A549 (cell line): ENCODE measurements around the gene MLPH. TPM values are rescaled to one million over a fixed set of nuclear protein-coding genes. Genes with fewer than 3 reads are reported as not detected.

Source experiments
- ATAC-seq, 2 experiments: fragments of 200-7000 bp in 1 of 2; fragments of >200 bp in 1 of 2; cut with Nextera tagmentation in 1 of 2; cut with Tn5 transposase in 1 of 2; 3 replicates each; pipeline versions ENCODE4 v1.8.0 to v1.9.1; 2018 to 2020; ENCODE audit warnings: mild to moderate bottlenecking in 1 of 2, moderate library complexity in 1 of 2
- CTCF ChIA-PET: fragments of 300-600 bp; sonication (Branson Sonifier 250); formaldehyde crosslinking; extraction: SDS; loops from one replicate; lab custom pipeline; 2021; ENCODE audit warnings: antibody characterized with exemption, inconsistent platforms; lab: Yijun Ruan, JAX
- POLR2A ChIA-PET: fragments of 350-600 bp; formaldehyde crosslinking; extraction: SDS; loops from one replicate; lab custom pipeline; 2021; ENCODE audit warnings: antibody characterized with exemption, inconsistent platforms; lab: Yijun Ruan, JAX
- DNase-seq, 2 experiments: peaks; one replicate each; pipeline versions ENCODE4 v3.0.0 to v3.0.0-alpha.2; 2011 to 2016; ENCODE audit warnings: low read depth in 1 of 2, low spot score in 1 of 2
- FAIRE-seq: peaks from 2 replicates; lab custom pipeline; 2011; peaks lifted over from hg19 to GRCh38; lab: Jason Lieb, UNC
- H3K27ac ChIP-seq, 2 experiments: fragments of >200 bp; sonication (Bioruptor Twin); formaldehyde crosslinking; 3 replicates each; pipeline ENCODE4 v1.5.1; 2016 to 2017
- H3K4me1 ChIP-seq: fragments of >200 bp; sonication (Bioruptor Twin); formaldehyde crosslinking; 3 replicates; pipeline ENCODE4 v1.6.1; 2016
- H3K4me2 ChIP-seq: fragments of >200 bp; sonication (Bioruptor Twin); formaldehyde crosslinking; 3 replicates; pipeline ENCODE4 v1.6.1; 2016
- H3K4me3 ChIP-seq: fragments of >200 bp; sonication (Bioruptor Twin); formaldehyde crosslinking; 3 replicates; pipeline ENCODE4 v1.5.1; 2016
- H3K9me3 ChIP-seq: fragments of >200 bp; sonication (Bioruptor Twin); formaldehyde crosslinking; 3 replicates; pipeline ENCODE4 v1.6.1; 2016
- BCL3 ChIP-seq: fragments of >200 bp; sonication (Bioruptor Twin); formaldehyde crosslinking; IDR thresholded peaks from 3 replicates; pipeline ENCODE4 v1.6.1; 2016
- BHLHE40 ChIP-seq: IDR thresholded peaks from 2 replicates; pipeline ENCODE4 v1.6.1; 2012; ENCODE audit warnings: low read depth, low read length, inconsistent platforms
- CEBPB ChIP-seq, 2 experiments: fragments of >200 bp in 1 of 2; sonication (Bioruptor Twin) in 1 of 2; formaldehyde crosslinking in 1 of 2; IDR thresholded peaks; 2 replicates each; pipeline ENCODE4 v1.6.1; 2012 to 2016
- CHD4 ChIP-seq: fragments of 200-600 bp; sonication (generic); IDR thresholded peaks from 2 replicates; pipeline ENCODE4 v1.6.1; 2016; ENCODE audit warnings: antibody characterized with exemption, mild to moderate bottlenecking, borderline replicate concordance
- CTCF ChIP-seq: fragments of >200 bp; sonication (Bioruptor Twin); formaldehyde crosslinking; IDR thresholded peaks from 3 replicates; pipeline ENCODE4 v1.5.1; 2016
- EHF ChIP-seq: fragments of 250-450 bp; sonication (Bioruptor Pico); IDR thresholded peaks from 2 replicates; pipeline ENCODE4 v1.5.0; 2020; ENCODE audit warnings: mild to moderate bottlenecking
- EHMT2 ChIP-seq: fragments of 200-600 bp; sonication (generic); IDR thresholded peaks from 2 replicates; pipeline ENCODE4 v1.6.1; 2016; ENCODE audit warnings: antibody characterized with exemption, low read depth, mild to moderate bottlenecking, moderate library complexity
- ESRRA ChIP-seq: fragments of 150-350 bp; IDR thresholded peaks from 2 replicates; pipeline ENCODE4 v1.6.1; 2014; ENCODE audit warnings: mild to moderate bottlenecking, low read length, borderline replicate concordance
- FOSB ChIP-seq: fragments of 250-450 bp; sonication (Bioruptor Pico); IDR thresholded peaks from 2 replicates; pipeline ENCODE4 v1.5.0; 2020; ENCODE audit warnings: mild to moderate bottlenecking, moderate library complexity
- FOSL2 ChIP-seq, 2 experiments: fragments of 450-650 bp in 1 of 2; fragments of >200 bp in 1 of 2; sonication (Bioruptor Twin) in 1 of 2; formaldehyde crosslinking; IDR thresholded peaks; 2 replicates each; pipeline versions ENCODE4 v1.5.0 to v1.6.1; 2016 to 2020; ENCODE audit warnings: mild to moderate bottlenecking in 1 of 2, moderate library complexity in 1 of 2
- HDAC2 ChIP-seq: fragments of 200-600 bp; sonication (generic); IDR thresholded peaks from 2 replicates; pipeline ENCODE4 v1.6.1; 2016
- HOXA7 ChIP-seq: fragments of 250-450 bp; sonication (Bioruptor Pico); IDR thresholded peaks from 2 replicates; pipeline ENCODE4 v1.5.0; 2020; ENCODE audit warnings: mild to moderate bottlenecking, moderate library complexity
- HOXB13 ChIP-seq: fragments of 250-450 bp; sonication (Bioruptor Pico); IDR thresholded peaks from 2 replicates; pipeline ENCODE4 v1.5.0; 2020; ENCODE audit warnings: low read depth, mild to moderate bottlenecking, moderate library complexity
- HOXB5 ChIP-seq: fragments of 250-450 bp; sonication (Bioruptor Pico); IDR thresholded peaks from 2 replicates; pipeline ENCODE4 v1.5.0; 2020; ENCODE audit warnings: mild to moderate bottlenecking, moderate library complexity
- JUN ChIP-seq, 2 experiments: fragments of >200 bp; sonication (Bioruptor Twin); formaldehyde crosslinking; IDR thresholded peaks; 2 replicates in 1 of 2; 3 replicates in 1 of 2; pipeline ENCODE4 v1.6.1; 2016 to 2017
- KDM1A ChIP-seq: fragments of 200-600 bp; sonication (generic); IDR thresholded peaks from 2 replicates; pipeline ENCODE4 v1.6.1; 2016; ENCODE audit warnings: low read depth, mild to moderate bottlenecking
- KDM5A ChIP-seq: fragments of 200-600 bp; sonication (generic); IDR thresholded peaks from 2 replicates; pipeline ENCODE4 v1.6.1; 2016; ENCODE audit warnings: antibody characterized with exemption, mild to moderate bottlenecking
- MAFK ChIP-seq: fragments of 450-650 bp; IDR thresholded peaks from 2 replicates; pipeline ENCODE4 v1.6.1; 2014; ENCODE audit not compliant: partially characterized antibody
- MAX ChIP-seq: IDR thresholded peaks from 2 replicates; pipeline ENCODE4 v1.6.1; 2012
- MAZ ChIP-seq: fragments of 150-350 bp; IDR thresholded peaks from 2 replicates; pipeline ENCODE4 v1.6.1; 2014; ENCODE audit warnings: antibody characterized with exemption, low read depth, low read length, borderline replicate concordance
- NFE2L2 ChIP-seq: fragments of 150-350 bp; conservative IDR thresholded peaks from 2 replicates; pipeline ENCODE4 v1.6.1; 2014; ENCODE audit warnings: low read length
- PHF8 ChIP-seq: fragments of 200-600 bp; sonication (generic); IDR thresholded peaks from 2 replicates; pipeline ENCODE4 v1.6.1; 2016; ENCODE audit warnings: low read depth, mild to moderate bottlenecking, antibody characterized with exemption, moderate library complexity, borderline replicate concordance
- POLR2AphosphoS2 ChIP-seq: conservative IDR thresholded peaks from 2 replicates; pipeline ENCODE4 v1.6.1; 2012; ENCODE audit warnings: low read length, improper control_type of control experiment, inconsistent platforms
- RAD21 ChIP-seq, 2 experiments: fragments of >200 bp in 1 of 2; sonication (Bioruptor Twin) in 1 of 2; formaldehyde crosslinking in 1 of 2; IDR thresholded peaks in 1 of 2; conservative IDR thresholded peaks in 1 of 2; 2 replicates in 1 of 2; 3 replicates in 1 of 2; pipeline ENCODE4 v1.6.1; 2012 to 2018; ENCODE audit warnings: inconsistent platforms in 1 of 2
- RARB ChIP-seq: fragments of 250-450 bp; sonication (Bioruptor Pico); IDR thresholded peaks from 2 replicates; pipeline ENCODE4 v1.8.0; 2021; ENCODE audit warnings: mild to moderate bottlenecking, moderate library complexity
- RCOR1 ChIP-seq: fragments of 150-350 bp; IDR thresholded peaks from 2 replicates; pipeline ENCODE4 v1.6.1; 2014; ENCODE audit warnings: antibody characterized with exemption, low read length, low read depth
- SMC3 ChIP-seq: fragments of >200 bp; sonication (Bioruptor Twin); formaldehyde crosslinking; IDR thresholded peaks from 3 replicates; pipeline ENCODE4 v1.6.1; 2018; ENCODE audit warnings: inconsistent platforms
- SREBF2 ChIP-seq: fragments of 450-650 bp; IDR thresholded peaks from 2 replicates; pipeline ENCODE4 v1.6.1; 2014; ENCODE audit warnings: mild to moderate bottlenecking, moderate library complexity
- TFCP2L1 ChIP-seq: fragments of 250-450 bp; sonication (Bioruptor Pico); IDR thresholded peaks from 2 replicates; pipeline ENCODE4 v1.5.0; 2021; ENCODE audit warnings: mild to moderate bottlenecking
- ZC3H11A ChIP-seq: fragments of 450-650 bp; IDR thresholded peaks from 2 replicates; pipeline ENCODE4 v1.6.1; 2014; ENCODE audit warnings: antibody characterized with exemption, mild to moderate bottlenecking
- ZFP36 ChIP-seq: fragments of 450-650 bp; IDR thresholded peaks from 2 replicates; pipeline ENCODE4 v1.6.1; 2014; ENCODE audit warnings: borderline replicate concordance; ENCODE audit not compliant: partially characterized antibody
- WGBS: methylation state at CpG from one replicate; pipeline ENCODE4 v1.1.6; 2017; ENCODE audit errors: missing lambda C conversion rate; 5-methylcytosine and 5-hydroxymethylcytosine counted together
- polyA plus RNA-seq, 4 experiments: library from polyadenylated mRNA; depleted of rRNA in 3 of 4; stranded (reverse); fragments of >200 nt; fragmentation: RNase III in 1 of 4; extraction: RNeasy Plus Mini Kit Qiagen cat#74134 plus additional on column Dnase treatment in 1 of 4; gene quantifications; 2 replicates in 3 of 4; 3 replicates in 1 of 4; pipeline ENCODE4 v1.2.3, GENCODE V29; 2011 to 2017

MLPH gene
- polyA plus RNA-seq, 2 of the 4 experiments (the other 2 are of a cell fraction) = 218 to 350 TPM

- peaks cover 30% of the 10 kb centered on the region; the same call in 1 of the 3 replicates for H3K4me1 ChIP-seq
- ChIA-PET POLR2A (no interaction called here), CTCF (interaction anchor here (1.3 to 6.6 kb wide), 6 partner anchors 11 to 62 kb away, joined by 3 to 55 read pairs (median 18); no protein-coding TSS in a partner anchor)
- H3K4me3 ChIP-seq = no peak overlapping the region
- DNase-seq (no peak), ATAC-seq (no peak), FAIRE-seq (no peak)
- no peak overlapping the region for H3K4me2 ChIP-seq
- H3K9me3 ChIP-seq = no peaks in the 10 kb centered on the region
- peak overlapping the region in 1 of 2 experiments; percentile 46; a peak in 2 of 6 replicates for H3K27ac ChIP-seq
- TF ChIP-seq MAX = no peak
- TF ChIP-seq JUN (IDR thresholded peaks at IDR 0.05) = no peak
- no peak for TF ChIP-seq TFCP2L1 (CRISPR knock-in tag)
- TF ChIP-seq ZFP36 = no peak
- 73% methylated on average over 7 of the region's 7 CpGs for WGBS
These were observed 46.7 kb downstream of the MLPH start for GRCh38 chr2:237533668-237534161.

- H3K27ac ChIP-seq = peak overlapping the region in 1 of 2 experiments; percentile 46; a peak in 3 of 6 replicates
- 90% methylated on average over 1 of the region's 1 CpG for WGBS
- H3K9me3 ChIP-seq = no peaks in the 10 kb centered on the region
- ChIA-PET CTCF (interaction anchor here (1.3 to 3.8 kb wide), 4 partner anchors 21 to 63 kb away, joined by 3 to 29 read pairs (median 18); no protein-coding TSS in a partner anchor), POLR2A (no interaction called here)
- no peak overlapping the region for H3K4me3 ChIP-seq
- no peak for FAIRE-seq
- peaks cover 37% of the 10 kb centered on the region for H3K4me1 ChIP-seq
- ATAC-seq = no peak
- no peak overlapping the region for H3K4me2 ChIP-seq
- TF ChIP-seq MAFK = peak; percentile 62
- no peak for TF ChIP-seq RARB (CRISPR knock-in tag)
- TF ChIP-seq CHD4 = no peak
- TF ChIP-seq POLR2AphosphoS2 = no peak
- TF ChIP-seq SMC3 = no peak
- TF ChIP-seq ZC3H11A = no peak
- TF ChIP-seq EHMT2 = no peak
- TF ChIP-seq MAZ = no peak
- DNase-seq = no peak
These were observed 47.3 kb downstream of the MLPH start for GRCh38 chr2:237534380-237534779.

- CTCF ChIA-PET = interaction anchor here (1.2 to 2.8 kb wide), 4 partner anchors 23 to 125 kb away, joined by 3 to 16 read pairs (median 4); no protein-coding TSS in a partner anchor
- Histone ChIP-seq H3K4me2 (no peak overlapping the region), H3K4me1 (peaks cover 48% of the 10 kb centered on the region), H3K4me3 (no peak overlapping the region), H3K27ac (peak overlapping the region in 1 of 2 experiments; percentile 34; a peak in 3 of 6 replicates), H3K9me3 (no peaks in the 10 kb centered on the region)
- 93% methylated on average over 8 of the region's 8 CpGs for WGBS
- TF ChIP-seq HOXB5 (CRISPR knock-in tag) = no peak
- TF ChIP-seq HOXB13 (CRISPR knock-in tag) = no peak
- no peak for TF ChIP-seq FOSB (CRISPR knock-in tag)
- no peak for TF ChIP-seq BHLHE40
- no peak for TF ChIP-seq RCOR1
- TF ChIP-seq PHF8 = no peak
- TF ChIP-seq ZFP36 = no peak
- TF ChIP-seq SREBF2 = no peak
- no peak for TF ChIP-seq CTCF
- no peak for TF ChIP-seq EHF (CRISPR knock-in tag)
- no peak for TF ChIP-seq KDM5A
- no peak for TF ChIP-seq FOSL2 (IDR thresholded peaks at IDR 0.05)
- TF ChIP-seq FOSL2 (CRISPR knock-in tag; IDR thresholded peaks at IDR 0.05) = no peak
- TF ChIP-seq RAD21 (conservative IDR thresholded peaks at IDR 0.05 in 1 of 2, IDR thresholded peaks at IDR 0.05 in 1 of 2) = no peak
- TF ChIP-seq KDM1A = no peak
- TF ChIP-seq ESRRA = no peak
- no peak for TF ChIP-seq HOXA7 (CRISPR knock-in tag)
- no peak for TF ChIP-seq CEBPB (IDR thresholded peaks at IDR 0.05)
- TF ChIP-seq NFE2L2 = no peak
- TF ChIP-seq BCL3 = no peak
- TF ChIP-seq HDAC2 = no peak
- DNase-seq (no peak), FAIRE-seq (no peak), ATAC-seq (no peak)
- POLR2A ChIA-PET = no interaction called here
These were observed 48.5 kb downstream of the MLPH start for GRCh38 chr2:237535385-237536082.
